ENCODE measurements around the gene ZC3H7A. TPM values are rescaled to one million over a fixed set of nuclear protein-coding genes. Genes with fewer than 3 reads are reported as not detected.

Gene ZC3H7A
- total and polyA plus RNA-seq, 2 of the 13 experiments (the other 11 are each of a cell fraction or from before 2014, with no cell fraction given): 29.2 to 36.8 TPM

DNA sequence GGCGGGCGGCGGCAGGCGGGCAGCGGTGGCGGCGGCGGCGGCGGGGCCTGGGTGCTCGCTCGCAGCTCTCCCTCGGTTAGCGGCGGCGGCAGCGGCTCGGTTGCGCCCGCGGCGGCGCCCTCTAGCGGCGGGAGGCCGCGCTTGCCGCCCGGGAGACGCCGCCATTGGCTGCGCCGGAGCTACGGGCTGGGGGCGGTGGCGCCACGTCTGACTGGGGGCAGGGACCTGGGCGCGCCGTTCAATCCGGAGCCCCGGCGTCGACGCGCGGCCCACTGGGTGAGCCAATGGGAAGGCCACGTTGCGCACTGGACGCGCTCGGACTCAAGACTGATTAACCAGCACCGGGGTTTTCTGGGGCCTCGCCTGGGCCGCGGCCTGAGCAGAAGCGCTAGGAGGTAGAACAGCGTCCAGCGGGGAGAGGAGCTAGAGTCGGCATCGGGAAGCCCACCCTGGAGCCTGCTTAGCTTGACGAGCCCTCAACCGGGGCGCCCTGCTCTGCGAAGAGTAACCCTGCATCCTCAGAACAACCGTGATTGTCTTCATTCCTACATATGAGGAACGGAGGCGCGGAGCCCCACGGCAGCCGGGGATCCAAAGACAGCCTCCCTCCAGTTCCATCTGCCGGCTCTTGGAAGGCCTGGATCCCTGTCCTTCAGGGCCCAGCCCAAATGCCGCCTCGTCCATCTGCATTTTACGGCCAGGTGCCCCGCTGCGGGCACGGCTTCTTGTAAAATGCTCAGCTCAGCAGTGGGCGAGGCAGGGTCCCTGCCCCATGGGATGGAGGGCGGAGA lies at the start of gene ZC3H7A (continued):
- peak; percentile 95 for TF ChIP-seq ZNF782 (CRISPR knock-in tag; IDR thresholded peaks at IDR 0.05; ENCODE audit: borderline replicate concordance)
- peak; percentile 76; the same call in 1 of the 2 replicates for TF ChIP-seq MYC (CRISPR knock-in tag; IDR thresholded peaks at IDR 0.05; ENCODE audit: borderline replicate concordance)
- no peak for TF ChIP-seq SUZ12 (IDR thresholded peaks at IDR 0.05; ENCODE audit: low read depth, low read length)
- no peak for TF ChIP-seq TBL1XR1 (IDR thresholded peaks at IDR 0.05; ENCODE audit: borderline replicate concordance, low read length, partially characterized antibody)
- peak; percentile 53; the same call in 1 of the 2 replicates for TF ChIP-seq ZC3H4 (CRISPR knock-in tag; IDR thresholded peaks at IDR 0.05; ENCODE audit: borderline replicate concordance)
- TF ChIP-seq ATF7-NPFF (CRISPR knock-in tag; IDR thresholded peaks at IDR 0.05; ENCODE audit: low read depth): peak; percentile 95
- TF ChIP-seq ZNF850 (CRISPR knock-in tag; conservative IDR thresholded peaks at IDR 0.05): peak; percentile 86; the same call in 1 of the 2 replicates
- TF ChIP-seq NCOA5 (CRISPR knock-in tag; IDR thresholded peaks at IDR 0.05): 0 out of 2 replicates have a peak, but pooled peaks have one; percentile 62
- peak; percentile 98 for TF ChIP-seq ZFP82 (CRISPR knock-in tag; IDR thresholded peaks at IDR 0.05; ENCODE audit: borderline replicate concordance)
- peak; percentile 83 for TF ChIP-seq MIXL1 (CRISPR knock-in tag; IDR thresholded peaks at IDR 0.05)
- peak; percentile 92 for TF ChIP-seq ZKSCAN8 (CRISPR knock-in tag; IDR thresholded peaks at IDR 0.05; ENCODE audit: borderline replicate concordance)
- TF ChIP-seq ZBTB20 (CRISPR knock-in tag; IDR thresholded peaks at IDR 0.05; ENCODE audit: borderline replicate concordance, low read depth): peak; percentile 83; the same call in 1 of the 2 replicates
- peak; percentile 97; the same call in 1 of the 2 replicates for TF ChIP-seq ZNF337 (CRISPR knock-in tag; IDR thresholded peaks at IDR 0.05; ENCODE audit: borderline replicate concordance, low read depth)
- TF ChIP-seq HIVEP1 (CRISPR knock-in tag; IDR thresholded peaks at IDR 0.05): peak; percentile 94; the same call in 1 of the 2 replicates
- peak; percentile 8; the same call in 1 of the 2 replicates for TF ChIP-seq FOSL2 (CRISPR knock-in tag; IDR thresholded peaks at IDR 0.05)
- TF ChIP-seq XRCC5 (optimal IDR thresholded peaks at IDR 0.05; ENCODE audit: low read length): peak; percentile 32
- peak; percentile 92 for TF ChIP-seq TBX2 (CRISPR knock-in tag; IDR thresholded peaks at IDR 0.05; ENCODE audit: borderline replicate concordance)
- peak; percentile 86 for TF ChIP-seq CREM (IDR thresholded peaks at IDR 0.05)
- TF ChIP-seq CREM (CRISPR knock-in tag; IDR thresholded peaks at IDR 0.05): peak; percentile 60; the same call in 1 of the 2 replicates
- peak; percentile 73; the same call in 1 of the 2 replicates for TF ChIP-seq GFI1 (CRISPR knock-in tag; IDR thresholded peaks at IDR 0.05; ENCODE audit: borderline replicate concordance)
- TF ChIP-seq PAWR (CRISPR knock-in tag; IDR thresholded peaks at IDR 0.05; ENCODE audit: borderline replicate concordance): peak; percentile 99
- peak; percentile 99 for TF ChIP-seq HDAC1 (CRISPR knock-in tag; IDR thresholded peaks at IDR 0.05)
- peak; percentile 87; the same call in 1 of the 2 replicates for TF ChIP-seq ZBTB7A (CRISPR knock-in tag; IDR thresholded peaks at IDR 0.05)
- TF ChIP-seq, protein P1, sequence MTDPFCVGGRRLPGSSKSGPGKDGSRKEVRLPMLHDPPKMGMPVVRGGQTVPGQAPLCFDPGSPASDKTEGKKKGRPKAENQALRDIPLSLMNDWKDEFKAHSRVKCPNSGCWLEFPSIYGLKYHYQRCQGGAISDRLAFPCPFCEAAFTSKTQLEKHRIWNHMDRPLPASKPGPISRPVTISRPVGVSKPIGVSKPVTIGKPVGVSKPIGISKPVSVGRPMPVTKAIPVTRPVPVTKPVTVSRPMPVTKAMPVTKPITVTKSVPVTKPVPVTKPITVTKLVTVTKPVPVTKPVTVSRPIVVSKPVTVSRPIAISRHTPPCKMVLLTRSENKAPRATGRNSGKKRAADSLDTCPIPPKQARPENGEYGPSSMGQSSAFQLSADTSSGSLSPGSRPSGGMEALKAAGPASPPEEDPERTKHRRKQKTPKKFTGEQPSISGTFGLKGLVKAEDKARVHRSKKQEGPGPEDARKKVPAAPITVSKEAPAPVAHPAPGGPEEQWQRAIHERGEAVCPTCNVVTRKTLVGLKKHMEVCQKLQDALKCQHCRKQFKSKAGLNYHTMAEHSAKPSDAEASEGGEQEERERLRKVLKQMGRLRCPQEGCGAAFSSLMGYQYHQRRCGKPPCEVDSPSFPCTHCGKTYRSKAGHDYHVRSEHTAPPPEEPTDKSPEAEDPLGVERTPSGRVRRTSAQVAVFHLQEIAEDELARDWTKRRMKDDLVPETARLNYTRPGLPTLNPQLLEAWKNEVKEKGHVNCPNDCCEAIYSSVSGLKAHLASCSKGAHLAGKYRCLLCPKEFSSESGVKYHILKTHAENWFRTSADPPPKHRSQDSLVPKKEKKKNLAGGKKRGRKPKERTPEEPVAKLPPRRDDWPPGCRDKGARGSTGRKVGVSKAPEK (CRISPR knock-in tag; IDR thresholded peaks at IDR 0.05; ENCODE audit: borderline replicate concordance): no peak
- peak; percentile 76; the same call in 1 of the 2 replicates for TF ChIP-seq HNRNPL (IDR thresholded peaks at IDR 0.05; ENCODE audit: low read depth, low read length)
- TF ChIP-seq ZNF816 (CRISPR knock-in tag; IDR thresholded peaks at IDR 0.05; ENCODE audit: borderline replicate concordance): peak; percentile 99
- TF ChIP-seq ZNF468 (CRISPR knock-in tag; IDR thresholded peaks at IDR 0.05): peak; percentile 93; the same call in 1 of the 2 replicates

Measured in HepG2 (cell line).